Measurements from ENCODE around the gene PCBD2. TPM values are rescaled to one million over a fixed set of nuclear protein-coding genes. Genes with fewer than 3 reads are reported as not detected.

The PCBD2 gene
- total RNA-seq, 1 experiment from 2014 or later = 10.9 TPM

DNA sequence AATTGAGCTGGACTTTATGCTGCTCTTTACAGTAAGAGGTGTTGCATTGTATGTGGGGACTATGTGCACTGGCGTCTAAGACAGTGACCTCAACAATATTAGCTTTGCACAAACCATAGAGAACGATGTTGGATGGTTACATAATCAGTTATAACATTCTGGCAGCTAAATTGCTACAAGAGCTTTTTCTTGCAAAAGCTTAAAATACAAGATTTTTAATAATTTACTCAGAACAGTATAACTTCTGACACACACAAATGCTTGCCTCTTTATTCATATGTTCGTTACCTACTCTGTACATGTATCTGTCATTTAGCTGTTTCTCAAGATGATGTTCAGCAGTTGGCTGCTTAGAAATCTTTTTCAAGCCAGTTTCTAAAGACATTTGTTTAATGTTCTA lies 47.5 kb upstream of the PCBD2 start:
- no peak for DNase-seq (ENCODE audit: low read depth, low spot score)
- H3K4me1 ChIP-seq (ENCODE audit: control insufficient read depth in 1 of 2, insufficient read depth in 2 of 2, low read length in 2 of 2) = no peaks in the 10 kb centered on the region
- ChIA-PET RAD21 (ENCODE audit: low non-redundant PET in 1 of 2, low total read pairs in 2 of 2, uncharacterized antibody in 2 of 2, unreplicated experiment in 2 of 2) (no interaction called here), CTCF (no interaction called here), POLR2A (no interaction called here)
- no TSS peak for BruUV-seq (replicated peaks)
- H3K27ac ChIP-seq (ENCODE audit: low read depth, low read length) = no peak overlapping the region
- no peak overlapping the region for H2AFZ ChIP-seq (ENCODE audit: low read depth, low read length, poor library complexity, severe bottlenecking)
- no peak overlapping the region for H3K4me3 ChIP-seq (replicated peaks in 1 of 2; ENCODE audit: low read depth in 1 of 2, low read length in 2 of 2)
- no peaks in the 10 kb centered on the region; the same call in 1 of the 2 replicates for H3K9me2 ChIP-seq (ENCODE audit: insufficient read depth)
- ATAC-seq = no peak
- H3K27me3 ChIP-seq (ENCODE audit: insufficient read depth, low read length) = no peaks in the 10 kb centered on the region
- TF ChIP-seq, protein P1, sequence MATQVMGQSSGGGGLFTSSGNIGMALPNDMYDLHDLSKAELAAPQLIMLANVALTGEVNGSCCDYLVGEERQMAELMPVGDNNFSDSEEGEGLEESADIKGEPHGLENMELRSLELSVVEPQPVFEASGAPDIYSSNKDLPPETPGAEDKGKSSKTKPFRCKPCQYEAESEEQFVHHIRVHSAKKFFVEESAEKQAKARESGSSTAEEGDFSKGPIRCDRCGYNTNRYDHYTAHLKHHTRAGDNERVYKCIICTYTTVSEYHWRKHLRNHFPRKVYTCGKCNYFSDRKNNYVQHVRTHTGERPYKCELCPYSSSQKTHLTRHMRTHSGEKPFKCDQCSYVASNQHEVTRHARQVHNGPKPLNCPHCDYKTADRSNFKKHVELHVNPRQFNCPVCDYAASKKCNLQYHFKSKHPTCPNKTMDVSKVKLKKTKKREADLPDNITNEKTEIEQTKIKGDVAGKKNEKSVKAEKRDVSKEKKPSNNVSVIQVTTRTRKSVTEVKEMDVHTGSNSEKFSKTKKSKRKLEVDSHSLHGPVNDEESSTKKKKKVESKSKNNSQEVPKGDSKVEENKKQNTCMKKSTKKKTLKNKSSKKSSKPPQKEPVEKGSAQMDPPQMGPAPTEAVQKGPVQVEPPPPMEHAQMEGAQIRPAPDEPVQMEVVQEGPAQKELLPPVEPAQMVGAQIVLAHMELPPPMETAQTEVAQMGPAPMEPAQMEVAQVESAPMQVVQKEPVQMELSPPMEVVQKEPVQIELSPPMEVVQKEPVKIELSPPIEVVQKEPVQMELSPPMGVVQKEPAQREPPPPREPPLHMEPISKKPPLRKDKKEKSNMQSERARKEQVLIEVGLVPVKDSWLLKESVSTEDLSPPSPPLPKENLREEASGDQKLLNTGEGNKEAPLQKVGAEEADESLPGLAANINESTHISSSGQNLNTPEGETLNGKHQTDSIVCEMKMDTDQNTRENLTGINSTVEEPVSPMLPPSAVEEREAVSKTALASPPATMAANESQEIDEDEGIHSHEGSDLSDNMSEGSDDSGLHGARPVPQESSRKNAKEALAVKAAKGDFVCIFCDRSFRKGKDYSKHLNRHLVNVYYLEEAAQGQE (IDR thresholded peaks at IDR 0.05; ENCODE audit: low read depth) = no peak
- TF ChIP-seq, protein P2, sequence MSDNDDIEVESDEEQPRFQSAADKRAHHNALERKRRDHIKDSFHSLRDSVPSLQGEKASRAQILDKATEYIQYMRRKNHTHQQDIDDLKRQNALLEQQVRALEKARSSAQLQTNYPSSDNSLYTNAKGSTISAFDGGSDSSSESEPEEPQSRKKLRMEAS (IDR thresholded peaks at IDR 0.05) = no peak
- TF ChIP-seq JUND (IDR thresholded peaks at IDR 0.05) (no peak), EZH2phosphoT487 (IDR thresholded peaks at IDR 0.05; ENCODE audit: borderline replicate concordance) (no peak), SRF (IDR thresholded peaks at IDR 0.05; ENCODE audit: low read depth) (no peak), SIN3A (IDR thresholded peaks at IDR 0.05; ENCODE audit: low read depth) (no peak), ELF1 (IDR thresholded peaks at IDR 0.05; ENCODE audit: borderline replicate concordance, low read depth) (no peak), ZFX (IDR thresholded peaks at IDR 0.05) (no peak), YY1 (IDR thresholded peaks at IDR 0.05; ENCODE audit: extremely low read depth, insufficient replicate concordance, low read depth, low read length) (no peak)
- intact Hi-C loops (cut with micrococcal nuclease) = no loop called here
- H3K36me3 ChIP-seq (ENCODE audit: control insufficient read depth in 1 of 2, insufficient read depth in 2 of 2, low read length in 2 of 2) = peaks cover 36 to 41% of the 10 kb centered on the region in 2 experiments; a peak in 3 of 4 replicates
- no peak overlapping the region for H3K4me2 ChIP-seq (ENCODE audit: low read length)
- peaks cover 15% of the 10 kb centered on the region for H4K20me1 ChIP-seq (ENCODE audit: insufficient read depth)
- no peaks in the 10 kb centered on the region for H3K9me3 ChIP-seq (ENCODE audit: control insufficient read depth in 1 of 2, insufficient read depth in 1 of 2, low read depth in 1 of 2, low read length in 2 of 2)
- peaks cover 47% of the 10 kb centered on the region for H3K79me2 ChIP-seq (ENCODE audit: insufficient read depth, low read length)
- no peak overlapping the region for H3K9ac ChIP-seq (ENCODE audit: low read length)

Data from HCT116 (cell line).